GM12872 (cell line): ENCODE data around the gene HYAL3.

ENCODE experiments used
- TF ChIP-seq, protein P1 (sequence below): IDR thresholded peaks from 3 replicates; pipeline ENCODE4 v1.5.1; 2011; ENCODE audit warnings: low read depth, mild to moderate bottlenecking, low read length, moderate library complexity; ENCODE audit not compliant: insufficient read depth

The HYAL3 gene

DNA sequence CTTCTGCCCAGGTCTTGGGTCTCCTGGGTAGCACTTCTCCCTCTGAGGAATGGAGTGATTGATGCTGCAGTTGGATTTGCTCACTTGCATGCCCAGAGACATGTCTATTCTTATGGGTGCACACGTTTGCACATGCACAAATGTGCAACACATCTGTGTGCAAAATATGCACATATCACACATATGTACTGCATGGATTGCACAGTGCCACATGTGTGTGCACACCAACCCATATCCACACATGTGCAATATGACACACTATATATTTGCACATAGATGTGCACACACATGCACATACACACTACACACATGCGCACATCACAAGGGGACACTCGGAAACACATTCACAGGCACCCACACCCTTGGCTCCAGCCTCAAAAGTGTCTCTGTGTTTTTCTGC lies 30.9 kb downstream of the HYAL3 start:
- TF ChIP-seq, protein P1, sequence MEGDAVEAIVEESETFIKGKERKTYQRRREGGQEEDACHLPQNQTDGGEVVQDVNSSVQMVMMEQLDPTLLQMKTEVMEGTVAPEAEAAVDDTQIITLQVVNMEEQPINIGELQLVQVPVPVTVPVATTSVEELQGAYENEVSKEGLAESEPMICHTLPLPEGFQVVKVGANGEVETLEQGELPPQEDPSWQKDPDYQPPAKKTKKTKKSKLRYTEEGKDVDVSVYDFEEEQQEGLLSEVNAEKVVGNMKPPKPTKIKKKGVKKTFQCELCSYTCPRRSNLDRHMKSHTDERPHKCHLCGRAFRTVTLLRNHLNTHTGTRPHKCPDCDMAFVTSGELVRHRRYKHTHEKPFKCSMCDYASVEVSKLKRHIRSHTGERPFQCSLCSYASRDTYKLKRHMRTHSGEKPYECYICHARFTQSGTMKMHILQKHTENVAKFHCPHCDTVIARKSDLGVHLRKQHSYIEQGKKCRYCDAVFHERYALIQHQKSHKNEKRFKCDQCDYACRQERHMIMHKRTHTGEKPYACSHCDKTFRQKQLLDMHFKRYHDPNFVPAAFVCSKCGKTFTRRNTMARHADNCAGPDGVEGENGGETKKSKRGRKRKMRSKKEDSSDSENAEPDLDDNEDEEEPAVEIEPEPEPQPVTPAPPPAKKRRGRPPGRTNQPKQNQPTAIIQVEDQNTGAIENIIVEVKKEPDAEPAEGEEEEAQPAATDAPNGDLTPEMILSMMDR = no peak

DNA sequence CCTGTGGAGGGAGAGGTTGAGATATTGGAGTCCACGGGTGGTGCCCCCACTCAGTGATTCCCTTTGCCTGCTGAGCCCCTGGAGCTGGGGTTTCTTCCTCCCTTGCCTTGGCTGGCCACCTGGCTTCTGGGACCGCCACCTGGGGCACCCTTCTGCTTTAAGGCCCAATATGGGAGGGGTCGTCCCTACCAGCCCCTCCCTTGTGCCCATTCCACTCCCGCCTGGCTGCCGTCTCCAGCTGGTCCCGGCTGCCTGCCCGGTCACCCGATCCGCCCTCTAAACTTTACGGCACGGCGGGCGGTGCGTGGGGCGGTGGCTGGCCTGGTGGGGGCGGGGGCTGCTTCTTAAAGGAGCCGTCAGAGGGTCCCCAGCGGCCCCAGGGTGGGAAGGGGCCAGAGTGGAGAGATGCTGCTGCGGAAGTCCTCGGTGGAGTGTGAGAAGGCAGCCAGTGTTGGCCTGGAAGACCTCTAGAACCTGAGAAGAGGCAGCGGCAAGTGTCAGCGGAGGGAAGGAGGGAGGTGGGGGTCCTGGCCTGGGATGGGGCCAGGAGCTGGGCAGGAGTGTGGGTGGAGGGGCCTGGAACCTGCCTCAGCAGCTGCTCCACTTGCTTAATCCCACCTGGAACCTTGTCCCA lies 31.8 kb downstream of the HYAL3 start:
- TF ChIP-seq, protein P1 = no peak

DNA sequence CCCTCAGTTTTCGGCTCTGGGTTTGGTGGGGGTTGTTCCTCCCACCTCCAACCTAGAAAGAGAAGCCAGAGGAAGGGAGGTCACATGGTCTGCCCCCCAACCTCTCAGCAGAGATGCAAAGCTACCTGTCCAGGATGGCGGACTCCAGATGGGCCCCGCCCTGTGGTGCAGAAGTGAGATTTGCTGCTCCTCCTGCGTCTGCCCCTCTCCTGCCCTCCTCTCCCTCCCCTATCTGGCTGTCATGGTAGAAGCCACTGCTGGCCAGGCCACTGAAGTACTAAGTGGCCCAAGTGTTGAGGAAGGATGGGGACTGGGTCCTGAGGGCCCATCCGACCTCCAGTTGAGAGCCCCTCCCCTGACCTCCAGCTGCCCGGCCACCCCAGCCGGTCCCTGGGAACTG lies 32.4 kb downstream of the HYAL3 start:
- TF ChIP-seq, protein P1 = no peak

DNA sequence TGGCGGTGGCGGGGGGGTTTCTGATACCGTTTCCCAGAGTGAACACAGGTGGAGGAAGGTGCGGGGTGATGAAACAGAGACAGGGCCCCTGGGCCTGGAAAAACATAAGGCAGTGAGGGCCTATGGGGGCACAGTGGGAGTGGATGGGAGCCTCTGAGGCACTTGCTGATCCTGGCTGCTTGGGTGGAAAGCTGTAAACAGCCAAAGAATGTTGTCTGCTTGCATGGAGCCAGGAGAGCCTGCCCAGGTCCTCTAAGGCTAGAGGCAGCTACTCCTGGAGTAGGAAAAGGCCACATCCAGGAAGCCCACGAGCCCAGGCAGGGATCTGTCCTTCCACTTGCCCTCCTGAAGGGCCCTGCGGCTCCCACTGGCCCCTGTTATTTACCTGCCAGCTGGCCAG lies 33.2 kb downstream of the HYAL3 start:
- TF ChIP-seq, protein P1 = no peak

DNA sequence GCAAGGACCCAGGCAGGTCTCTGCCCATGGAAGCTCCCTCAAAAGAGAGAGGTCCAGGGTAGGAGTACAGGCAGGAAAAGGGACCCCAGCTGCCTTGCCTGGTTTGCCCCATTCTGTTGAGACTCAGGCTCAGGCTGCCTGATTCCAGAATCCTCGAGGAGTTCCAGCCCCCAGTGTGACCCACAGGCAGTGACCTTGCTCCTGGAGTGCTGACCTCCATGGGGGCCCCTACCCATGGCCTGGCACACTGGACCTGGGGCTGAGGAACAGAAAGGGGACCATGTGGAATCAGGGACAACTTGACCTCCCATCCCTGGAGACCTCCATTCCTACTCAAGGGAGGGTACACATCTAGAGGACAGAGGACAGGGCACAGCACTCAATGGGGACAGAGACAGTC lies 33.6 kb downstream of the HYAL3 start:
- TF ChIP-seq, protein P1 = no peak

DNA sequence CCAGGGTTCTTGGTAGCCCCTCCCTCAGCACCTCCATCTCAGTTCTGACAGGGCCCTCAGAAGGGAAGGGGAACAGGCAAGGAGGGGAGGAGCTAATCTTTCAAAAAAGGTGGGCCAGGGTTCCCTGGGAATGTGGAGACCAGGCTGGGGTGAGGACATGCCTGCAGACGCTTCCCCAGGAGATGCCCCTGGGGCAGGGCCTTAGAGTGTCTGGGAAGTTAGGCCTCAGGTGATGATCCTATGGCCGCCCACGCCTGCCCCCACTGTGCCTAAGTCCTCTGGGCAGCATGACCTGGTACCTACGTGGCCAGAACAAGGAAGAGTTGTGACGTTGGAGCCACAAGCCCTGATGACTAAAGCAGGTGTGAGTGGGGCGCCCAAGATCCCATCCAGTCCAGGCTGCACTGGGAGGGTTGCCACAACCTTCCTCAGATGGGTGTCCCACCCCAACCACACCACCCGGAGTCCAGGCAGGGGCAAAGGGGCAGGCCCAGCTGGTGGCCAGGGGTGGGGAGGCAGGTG lies 34.2 kb downstream of the HYAL3 start:
- TF ChIP-seq, protein P1 = no peak

DNA sequence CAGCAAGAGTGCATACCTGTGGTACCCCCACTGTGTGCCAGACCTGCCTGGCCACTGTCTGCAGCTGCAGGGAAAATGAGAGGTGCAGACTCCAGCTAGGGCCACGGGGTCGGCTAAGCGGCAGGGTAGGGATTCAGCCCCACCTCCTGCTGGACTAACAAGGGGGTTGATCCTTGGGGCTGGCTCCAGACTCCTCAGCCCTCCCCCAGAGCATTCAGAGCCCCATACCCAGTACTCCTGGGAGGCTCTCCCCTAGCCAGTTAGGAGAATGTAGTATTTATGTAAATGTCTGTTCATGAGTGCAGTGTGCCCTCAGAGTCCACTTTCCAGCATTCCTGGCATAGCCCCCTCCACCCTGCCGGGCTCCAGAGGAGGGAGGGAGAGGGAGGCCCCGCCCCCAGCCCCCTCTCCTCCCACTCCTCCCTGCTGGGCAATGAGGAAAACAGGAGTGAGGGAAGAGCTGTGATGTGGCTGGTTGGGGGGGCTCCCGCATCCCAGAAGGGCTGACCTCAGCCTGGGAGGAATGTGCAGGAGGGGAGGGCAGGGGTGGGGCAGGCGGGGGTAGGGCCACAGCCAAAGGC lies 34.7 kb downstream of the HYAL3 start:
- TF ChIP-seq, protein P1 = no peak
